ENCODE results near the gene MACROD2. TPM values are rescaled to one million over a fixed set of nuclear protein-coding genes. Genes with fewer than 3 reads are reported as not detected.

The MACROD2 gene
- total RNA-seq, 1 donor from 2014 or later: 6.4 TPM

- DNase-seq (ENCODE audit: low read depth, low spot score): no peak
- Mint-ChIP-seq H3K9me3 (peaks cover 8% of the 10 kb centered on the region), H3K4me1 (peaks cover 6% of the 10 kb centered on the region), H3K27me3 (ENCODE audit: low read depth) (no peaks in the 10 kb centered on the region), H3K36me3 (ENCODE audit: low read depth) (peaks cover 16% of the 10 kb centered on the region), H3K27ac (ENCODE audit: unreplicated experiment) (no peak overlapping the region), H3K4me3 (no peak overlapping the region)
- no peak for TF ChIP-seq CTCF (conservative IDR thresholded peaks at IDR 0.05)
Observed at GRCh38 chr20:16001286-16001685, 2006.0 kb downstream of the MACROD2 start.

GRCh38 chr20:16003310-16003709, 2008.0 kb downstream of the MACROD2 start:
- DNase-seq (ENCODE audit: low read depth, low spot score): no peak
- Mint-ChIP-seq H3K36me3 (ENCODE audit: low read depth) (peaks cover 4% of the 10 kb centered on the region), H3K4me1 (peaks cover 8% of the 10 kb centered on the region), H3K27ac (ENCODE audit: unreplicated experiment) (no peak overlapping the region), H3K4me3 (no peak overlapping the region), H3K9me3 (peaks cover 8% of the 10 kb centered on the region), H3K27me3 (ENCODE audit: low read depth) (no peaks in the 10 kb centered on the region)
- no peak for TF ChIP-seq CTCF (conservative IDR thresholded peaks at IDR 0.05)

GRCh38 chr20:16004108-16004854, 2009.0 kb downstream of the MACROD2 start:
- H3K4me3 Mint-ChIP-seq: no peak overlapping the region
- peaks cover 8% of the 10 kb centered on the region for H3K4me1 Mint-ChIP-seq
- H3K36me3 Mint-ChIP-seq (ENCODE audit: low read depth): peaks cover 3% of the 10 kb centered on the region
- H3K27ac Mint-ChIP-seq (ENCODE audit: unreplicated experiment): no peak overlapping the region
- H3K27me3 Mint-ChIP-seq (ENCODE audit: low read depth): no peaks in the 10 kb centered on the region
- no peak for DNase-seq (ENCODE audit: low read depth, low spot score)
- no peak for TF ChIP-seq CTCF (conservative IDR thresholded peaks at IDR 0.05)
- H3K9me3 Mint-ChIP-seq: peaks cover 6% of the 10 kb centered on the region

- H3K27me3 Mint-ChIP-seq (ENCODE audit: low read depth): no peaks in the 10 kb centered on the region
- DNase-seq (ENCODE audit: low read depth, low spot score): no peak
- peaks cover 3% of the 10 kb centered on the region for H3K9me3 Mint-ChIP-seq
- H3K27ac Mint-ChIP-seq (ENCODE audit: unreplicated experiment): no peak overlapping the region
- peaks cover 8% of the 10 kb centered on the region for H3K4me1 Mint-ChIP-seq
- no peaks in the 10 kb centered on the region for H3K36me3 Mint-ChIP-seq (ENCODE audit: low read depth)
- TF ChIP-seq CTCF (conservative IDR thresholded peaks at IDR 0.05): no peak
- no peak overlapping the region for H3K4me3 Mint-ChIP-seq
Observed at GRCh38 chr20:16005021-16005914, 2010.0 kb downstream of the MACROD2 start.

- Mint-ChIP-seq H3K27me3 (ENCODE audit: low read depth) (no peaks in the 10 kb centered on the region), H3K27ac (ENCODE audit: unreplicated experiment) (no peak overlapping the region), H3K9me3 (peaks cover 3% of the 10 kb centered on the region), H3K36me3 (ENCODE audit: low read depth) (no peaks in the 10 kb centered on the region), H3K4me1 (peaks cover 12% of the 10 kb centered on the region), H3K4me3 (no peak overlapping the region)
- DNase-seq (ENCODE audit: low read depth, low spot score): no peak
- TF ChIP-seq CTCF (conservative IDR thresholded peaks at IDR 0.05): no peak
Observed at GRCh38 chr20:16005915-16006493, 2010.7 kb downstream of the MACROD2 start.

Data from neural crest cell (in vitro differentiated cells).